HG03135 (cell line): Measurements from ENCODE around the gene LDB2.

ENCODE experiments used
- ATAC-seq: cut with Tn5 transposase; IDR thresholded peaks from one replicate; pipeline ENCODE4 v1.9.1; 2021; ENCODE audit warnings: mild to moderate bottlenecking, moderate library complexity; ENCODE audit not compliant: unreplicated experiment

LDB2 gene

DNA sequence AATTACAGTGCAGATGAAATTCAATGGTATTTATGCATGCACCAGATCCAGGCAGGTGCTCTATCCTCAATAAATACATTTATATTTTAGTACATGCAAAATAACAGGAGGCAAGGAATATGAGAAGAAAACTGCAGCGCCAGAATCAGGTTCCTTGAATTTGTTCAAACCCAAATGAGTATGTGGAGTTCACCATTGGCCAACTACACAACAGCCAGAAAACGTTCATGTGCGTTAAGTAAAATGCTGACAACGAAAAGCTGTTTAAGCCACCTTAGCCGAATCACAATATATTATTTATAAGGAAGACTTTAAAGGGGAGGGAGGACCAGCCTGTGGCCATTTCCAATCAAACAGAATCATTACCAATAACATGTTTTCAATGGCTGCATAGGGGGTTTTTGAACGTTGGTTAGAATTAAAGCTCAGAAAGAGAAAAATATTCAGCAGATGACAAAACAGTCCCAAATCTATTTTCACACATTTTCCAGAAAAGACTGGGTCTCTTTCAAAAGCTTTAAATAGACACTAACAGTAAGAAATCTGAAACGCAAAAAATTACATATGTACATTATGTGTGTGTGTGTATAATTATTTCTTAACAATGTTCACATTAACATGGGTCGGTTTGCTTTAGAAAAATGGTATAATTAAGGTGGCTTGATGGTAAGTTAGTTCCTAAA, 171.9 kb downstream of the LDB2 start:
- no peak for ATAC-seq

DNA sequence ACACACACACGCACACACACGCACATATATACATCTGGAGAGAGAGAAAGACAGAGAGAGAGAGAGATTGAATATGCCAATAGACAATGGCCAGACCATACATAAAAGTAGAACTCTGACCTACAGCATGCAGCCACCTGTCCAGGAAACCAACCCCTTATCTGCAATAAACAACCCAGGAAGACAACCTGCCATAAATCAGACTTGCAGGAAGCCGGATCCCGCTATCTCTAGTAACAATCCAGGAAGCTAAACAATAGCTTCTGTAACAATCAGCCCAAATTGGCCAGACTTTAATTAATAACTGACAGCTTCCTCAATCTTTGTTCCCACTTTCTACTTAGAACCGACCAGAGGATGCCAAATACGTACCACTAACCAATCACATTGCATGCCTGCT, 173.2 kb downstream of the LDB2 start:
- ATAC-seq, result no peak

DNA sequence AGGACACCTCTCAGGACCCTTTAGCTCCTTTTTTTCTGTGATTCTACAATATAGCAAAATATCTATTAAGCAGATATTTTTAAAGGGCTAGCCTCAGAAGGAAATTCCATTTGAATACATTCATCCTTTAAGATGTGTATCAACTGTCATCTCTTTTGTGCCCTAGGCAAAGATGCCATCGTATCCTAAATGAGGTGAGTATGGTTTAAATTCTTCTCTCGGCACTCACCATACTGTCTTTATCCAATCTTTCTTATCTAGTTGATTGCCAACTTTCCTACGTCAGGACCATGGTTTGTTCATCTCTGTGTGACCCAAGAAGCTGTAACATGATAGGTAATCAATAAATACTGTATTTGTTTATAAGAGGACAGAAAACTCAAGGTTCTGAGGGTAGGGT, 176.0 kb downstream of the LDB2 start:
- no peak for ATAC-seq

DNA sequence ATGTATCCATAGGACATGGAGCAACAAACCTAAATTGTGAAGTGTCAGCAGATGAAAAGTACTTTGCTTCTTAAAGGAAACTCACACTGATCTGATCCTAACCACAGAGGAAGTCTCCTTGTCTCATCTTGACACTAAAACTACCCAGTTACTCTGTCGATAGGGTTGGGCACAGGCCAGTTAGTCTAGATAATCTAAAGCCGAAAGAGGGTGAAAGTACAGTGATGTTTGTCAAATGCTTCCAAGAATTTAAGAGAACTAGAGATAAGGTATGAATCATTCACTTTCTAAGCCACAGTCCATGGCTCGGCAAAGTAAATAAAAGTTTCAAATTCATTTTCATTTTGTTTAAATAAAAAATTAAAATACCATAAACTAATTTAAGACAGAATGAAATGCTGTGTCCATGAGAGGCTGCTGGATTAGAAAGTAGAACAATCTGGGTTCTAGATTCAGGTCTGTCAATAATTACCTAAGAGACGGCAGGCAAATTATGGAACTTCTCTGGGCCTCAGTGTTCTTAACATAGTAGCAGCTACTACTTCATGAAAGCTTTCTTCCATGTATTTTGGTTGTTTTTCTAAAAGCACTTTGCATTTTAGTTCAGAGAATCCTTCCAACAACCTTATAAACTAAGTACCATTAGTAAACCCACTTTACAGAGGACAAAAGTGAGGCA, 176.7 kb downstream of the LDB2 start:
- no peak for ATAC-seq

DNA sequence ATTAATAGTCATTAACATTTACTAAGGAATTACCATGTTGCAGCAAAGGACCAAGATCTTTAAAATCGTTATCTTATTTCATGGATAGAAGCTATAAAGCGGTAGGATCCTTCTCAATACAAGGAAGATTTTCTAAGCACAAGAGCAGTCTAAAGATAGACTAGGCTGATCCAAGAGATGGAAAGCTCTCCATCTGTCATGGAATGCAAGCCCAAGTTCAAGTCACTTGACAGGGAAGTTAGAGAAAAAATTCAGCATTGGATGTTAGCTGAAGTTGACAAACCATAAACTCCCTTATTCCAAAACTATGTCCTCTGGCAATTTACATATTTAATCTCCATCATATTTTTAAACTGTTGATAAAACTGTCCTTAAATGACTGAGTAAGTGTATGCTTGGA, 177.7 kb downstream of the LDB2 start:
- ATAC-seq, result no peak

DNA sequence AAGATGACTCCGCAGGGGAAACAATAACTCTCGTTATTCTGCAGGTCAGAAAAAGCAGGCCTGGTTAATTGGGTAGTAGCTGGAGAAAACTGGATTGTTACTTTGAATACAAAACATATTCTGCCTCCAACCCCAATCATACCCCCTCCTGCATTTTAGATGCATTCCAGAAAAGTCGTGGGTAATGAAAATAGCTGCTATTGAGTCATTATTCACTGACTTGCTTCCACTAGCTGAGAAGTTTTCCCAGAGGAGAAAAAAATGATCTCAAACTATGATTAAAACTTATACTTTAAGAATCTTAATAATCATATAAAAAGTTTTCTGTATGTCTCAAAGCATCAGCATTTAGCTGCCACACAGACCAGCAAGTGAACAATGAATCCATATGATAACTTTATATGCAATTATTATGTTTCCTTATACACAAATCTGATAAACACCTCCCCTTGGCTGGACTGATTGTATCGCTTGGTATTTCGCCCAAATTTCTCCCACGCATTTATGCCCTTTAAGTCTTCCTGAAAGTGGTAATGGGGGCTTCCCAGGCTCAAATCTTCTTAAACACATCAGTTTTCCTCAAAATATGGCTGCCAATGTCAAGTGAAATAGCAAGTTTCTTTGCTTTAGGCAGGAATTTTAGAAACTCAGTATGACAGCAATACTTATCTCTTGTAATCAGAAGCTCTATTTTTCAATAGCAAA, 181.0 kb downstream of the LDB2 start:
- no peak for ATAC-seq

DNA sequence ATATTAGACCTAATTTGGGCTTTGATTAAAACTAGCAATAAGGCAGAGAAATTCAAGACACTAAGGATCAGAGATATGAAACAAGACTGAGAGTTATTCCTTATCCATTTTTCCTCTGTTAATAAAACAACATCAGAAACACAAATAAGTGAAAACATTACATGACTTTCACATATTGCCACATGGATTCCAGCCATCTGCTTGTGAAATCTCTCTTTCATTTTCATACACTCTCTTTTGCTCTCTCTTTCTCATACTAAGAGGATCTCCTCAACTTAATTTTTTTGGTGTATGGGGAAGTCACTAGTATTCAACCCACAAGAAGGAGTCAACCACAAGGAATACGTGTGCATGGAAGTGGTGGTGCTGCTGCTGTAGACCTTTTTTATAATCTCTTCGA, 183.0 kb downstream of the LDB2 start:
- ATAC-seq, result no peak

DNA sequence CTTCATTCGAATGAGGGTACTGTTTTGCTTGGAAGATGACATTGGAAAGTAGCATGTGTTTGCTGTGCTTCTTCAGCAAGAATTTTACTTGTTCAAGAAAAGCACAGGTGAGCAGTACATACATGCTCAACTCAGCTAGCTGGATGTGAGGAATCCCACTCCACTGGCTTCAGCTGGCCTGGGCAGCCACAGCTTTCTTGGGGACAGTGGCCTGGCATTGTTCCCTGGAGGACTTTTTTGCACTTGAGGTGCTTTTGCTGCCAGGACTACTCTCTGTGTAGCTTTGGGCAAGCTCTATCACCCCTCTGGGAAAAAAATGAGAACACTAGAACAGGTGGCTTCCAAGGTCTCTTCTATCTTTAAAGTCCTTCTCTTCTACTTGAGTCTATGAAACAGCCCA, 184.3 kb downstream of the LDB2 start:
- ATAC-seq, result no peak

DNA sequence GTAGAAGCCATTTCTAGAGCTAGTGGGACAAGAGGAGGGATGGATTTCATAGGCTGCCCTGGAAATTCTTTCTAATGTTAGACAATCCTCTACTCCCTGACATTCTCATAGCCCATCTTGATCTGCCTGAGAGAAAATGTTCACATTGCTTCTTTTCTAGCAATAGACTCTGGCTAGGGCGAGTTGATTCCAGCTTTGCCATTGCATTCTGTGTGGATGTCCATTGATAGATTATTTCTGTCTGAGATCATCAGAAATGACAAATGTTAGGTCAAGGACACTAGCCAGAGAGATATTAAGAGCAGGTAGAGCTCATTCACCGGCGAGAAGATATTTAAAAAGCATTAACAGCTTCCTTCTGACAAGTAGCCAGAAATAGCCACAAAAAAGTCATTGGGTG, 184.7 kb downstream of the LDB2 start:
- ATAC-seq, result no peak

DNA sequence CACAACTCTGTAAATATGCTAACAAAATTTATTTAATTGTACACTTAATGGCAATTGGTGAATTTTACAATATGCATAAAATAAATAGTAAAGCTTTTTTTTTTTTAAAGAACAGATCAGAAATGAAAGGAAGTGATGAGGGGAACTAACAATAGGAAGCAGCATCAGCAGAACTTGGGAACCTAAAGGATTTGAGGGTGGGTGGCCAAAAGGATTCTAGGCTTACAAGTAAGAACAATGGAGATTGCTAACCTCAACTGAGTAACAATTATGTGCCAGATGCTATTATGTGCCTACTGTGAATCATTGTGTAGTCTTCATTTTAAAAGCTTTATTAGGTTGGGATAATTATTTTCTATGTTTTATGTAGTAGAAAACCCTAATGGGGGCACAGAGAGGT, 185.2 kb downstream of the LDB2 start:
- no peak for ATAC-seq

DNA sequence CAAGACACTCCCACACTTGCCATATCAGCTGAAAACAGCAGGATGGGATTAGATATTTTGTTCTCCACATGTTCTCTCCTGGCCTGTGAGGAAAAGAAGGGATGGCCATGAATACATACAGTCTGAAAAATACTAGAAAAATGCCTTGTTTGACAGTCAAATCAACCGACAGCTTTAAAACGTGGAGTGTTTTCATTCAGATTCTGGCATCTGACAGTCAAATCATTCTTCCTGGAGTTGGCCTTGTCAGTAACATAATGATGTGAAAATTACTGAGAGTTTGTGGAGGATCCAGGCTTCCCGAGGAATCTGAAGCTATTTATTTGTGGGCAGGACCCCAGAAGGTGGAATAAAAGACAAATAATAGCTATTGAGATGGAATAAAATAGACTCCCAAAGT, 188.2 kb downstream of the LDB2 start:
- ATAC-seq, result no peak

DNA sequence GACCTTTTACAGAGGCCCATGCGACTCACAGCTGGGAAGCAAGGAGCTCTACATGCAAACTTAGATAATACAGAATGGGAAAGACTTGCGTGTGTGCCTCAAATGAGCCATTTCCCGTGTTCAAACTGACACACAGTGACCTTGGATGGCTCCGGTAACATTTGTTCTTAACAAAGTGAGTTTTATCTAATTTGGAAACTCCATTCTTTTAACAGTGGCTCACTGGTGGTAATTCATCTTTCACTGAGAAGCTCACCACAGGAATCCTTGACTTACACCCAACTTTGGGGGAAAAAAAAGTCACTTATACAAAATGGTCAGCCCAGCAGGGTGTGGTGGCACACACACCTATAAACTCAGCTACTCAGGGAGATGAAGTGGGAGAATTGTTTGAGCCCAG, 190.6 kb downstream of the LDB2 start:
- no peak for ATAC-seq

DNA sequence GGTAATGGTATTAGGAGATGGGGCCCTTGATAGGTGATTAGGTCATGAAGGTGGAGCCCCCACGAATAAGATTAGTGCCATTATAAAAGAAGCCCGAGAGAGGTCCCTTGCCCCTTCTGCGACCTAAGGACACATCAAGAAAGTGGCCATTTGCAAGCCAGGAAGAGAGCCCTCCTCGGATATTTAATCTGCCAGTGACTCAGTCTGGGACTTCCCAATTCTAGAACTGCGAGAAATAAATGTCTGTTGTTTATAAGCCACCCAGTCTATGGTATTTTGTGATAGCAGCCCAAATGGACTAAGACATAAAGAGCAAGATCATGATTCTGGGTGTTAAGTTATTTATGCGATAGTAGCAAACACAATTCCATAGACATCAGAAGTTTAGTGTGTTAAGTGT, 192.2 kb downstream of the LDB2 start:
- no peak for ATAC-seq

DNA sequence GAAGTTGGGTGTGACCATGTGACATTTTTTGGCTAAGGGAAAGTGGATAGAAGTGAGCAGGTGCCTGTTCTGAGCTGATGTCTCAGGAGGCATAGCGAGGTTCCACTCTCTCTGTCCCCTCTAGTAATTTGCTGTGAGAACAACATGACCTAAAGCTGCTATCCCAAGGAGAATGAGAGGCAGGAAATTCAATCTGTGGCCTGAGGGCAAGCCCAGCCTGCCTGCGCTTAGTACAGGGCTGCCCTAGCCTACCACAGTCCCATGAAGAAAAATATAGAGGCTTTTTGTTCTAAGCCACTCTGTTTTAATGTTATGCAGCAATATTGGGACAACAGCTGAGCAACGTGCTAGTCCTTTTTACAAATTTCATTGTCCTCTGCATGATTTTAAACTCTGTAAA, 193.1 kb downstream of the LDB2 start:
- ATAC-seq, result no peak

DNA sequence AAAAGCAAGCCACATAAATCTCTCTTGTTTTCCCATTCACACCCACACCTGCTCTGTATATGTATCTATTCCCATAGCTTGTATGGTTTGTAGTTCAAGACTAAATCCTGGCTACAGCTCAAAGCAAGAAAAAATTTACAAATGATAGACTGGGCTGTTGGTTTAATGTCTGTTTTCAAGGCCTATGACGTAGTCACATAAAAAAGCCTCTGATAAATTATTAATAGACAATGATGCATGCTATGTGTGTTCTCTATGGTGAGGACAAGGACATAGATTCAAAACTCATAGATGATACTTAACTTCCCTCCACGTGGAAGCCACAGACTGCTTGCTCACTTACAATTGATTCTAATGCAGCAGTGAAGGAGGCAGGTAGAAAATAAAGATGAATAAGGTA, 194.0 kb downstream of the LDB2 start:
- no peak for ATAC-seq

DNA sequence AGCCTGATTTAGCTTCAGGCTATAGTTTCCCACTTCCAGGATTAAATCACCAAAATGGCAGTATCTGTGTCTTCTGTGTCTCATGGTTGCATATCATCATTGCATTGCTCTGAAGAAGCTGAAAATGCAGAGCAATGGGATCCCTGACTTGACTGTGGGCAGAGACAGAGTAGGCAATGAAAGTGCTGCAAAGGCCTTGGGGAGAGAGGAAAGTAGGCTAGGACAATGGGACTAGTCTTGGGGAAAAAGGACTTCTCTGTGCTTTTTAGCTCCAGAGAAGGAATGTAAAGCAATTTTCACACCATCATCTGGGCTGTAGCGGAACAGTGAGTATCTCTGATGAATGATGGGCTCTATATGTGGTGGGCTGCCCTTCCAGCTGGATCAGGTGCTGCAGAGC, 202.5 kb downstream of the LDB2 start:
- ATAC-seq, result no peak

DNA sequence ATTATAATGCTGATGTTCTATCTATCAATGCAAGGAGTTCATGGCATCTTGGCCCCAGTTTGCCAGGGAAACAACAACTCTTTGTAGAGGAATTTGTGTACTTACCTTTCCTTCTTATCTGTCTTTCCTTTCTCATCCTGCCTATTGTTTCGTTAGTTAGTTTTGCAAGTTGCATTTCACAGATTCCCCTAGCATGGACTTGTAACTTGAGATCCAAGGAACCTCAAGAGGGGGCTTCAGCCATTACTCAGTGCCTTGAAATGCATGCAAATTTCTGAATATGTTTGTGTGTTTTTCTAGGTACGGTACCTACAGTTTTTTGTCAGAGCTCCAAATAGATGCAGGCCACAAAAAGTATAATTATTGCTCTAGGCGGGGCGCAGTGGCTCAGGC, 203.6 kb downstream of the LDB2 start:
- no peak for ATAC-seq

DNA sequence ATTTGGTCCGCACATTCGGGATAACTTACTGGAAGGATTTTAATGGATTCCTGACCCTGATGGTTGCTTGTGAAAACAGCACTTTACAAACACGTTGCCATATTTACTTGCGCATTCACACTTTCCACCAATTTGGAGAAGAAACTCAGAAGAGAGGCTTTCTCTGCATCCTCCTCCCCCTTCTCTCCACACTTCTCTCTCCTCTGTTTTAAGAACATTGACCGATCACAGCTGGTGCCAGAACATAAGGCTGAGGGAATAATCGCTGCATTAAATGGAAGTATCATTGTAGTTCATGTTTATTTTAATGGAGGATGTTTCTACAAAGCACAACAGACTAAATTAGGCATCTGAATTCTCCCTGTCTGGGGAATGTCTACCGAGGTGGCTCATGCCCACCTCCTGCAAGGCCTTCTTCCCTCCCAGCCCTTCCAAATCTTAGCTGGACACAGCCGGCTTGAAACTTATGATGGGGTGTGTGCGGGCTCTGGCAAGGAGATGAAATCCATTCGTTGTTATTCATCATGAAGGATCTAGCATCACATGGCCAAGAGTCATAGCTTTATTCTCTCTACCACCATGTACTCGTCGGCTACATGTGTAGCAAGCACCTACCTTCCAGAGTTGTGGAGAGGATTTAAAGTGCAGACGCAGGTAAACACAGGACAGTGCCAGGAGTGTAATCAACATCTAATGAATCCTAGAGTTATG, 204.1 kb downstream of the LDB2 start:
- ATAC-seq, result no peak

DNA sequence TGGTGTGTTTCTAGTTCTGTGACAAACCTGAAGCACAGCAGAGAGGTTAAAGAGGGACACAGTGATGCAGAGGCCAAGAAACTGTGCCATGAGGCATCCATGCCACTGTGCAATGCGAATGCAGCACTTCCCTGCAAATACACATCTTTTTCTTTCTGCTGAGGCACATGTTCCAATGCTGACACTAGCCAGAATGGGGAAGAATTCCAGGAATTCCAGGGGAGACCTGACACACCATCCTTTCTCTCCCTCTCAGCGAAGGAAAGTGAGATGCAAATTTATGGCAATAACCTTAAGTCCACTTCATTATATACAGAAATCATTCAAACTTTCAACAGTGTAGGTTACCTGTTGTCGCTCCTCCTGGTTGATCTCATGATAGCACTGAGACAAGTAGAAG, 204.8 kb downstream of the LDB2 start:
- no peak for ATAC-seq

DNA sequence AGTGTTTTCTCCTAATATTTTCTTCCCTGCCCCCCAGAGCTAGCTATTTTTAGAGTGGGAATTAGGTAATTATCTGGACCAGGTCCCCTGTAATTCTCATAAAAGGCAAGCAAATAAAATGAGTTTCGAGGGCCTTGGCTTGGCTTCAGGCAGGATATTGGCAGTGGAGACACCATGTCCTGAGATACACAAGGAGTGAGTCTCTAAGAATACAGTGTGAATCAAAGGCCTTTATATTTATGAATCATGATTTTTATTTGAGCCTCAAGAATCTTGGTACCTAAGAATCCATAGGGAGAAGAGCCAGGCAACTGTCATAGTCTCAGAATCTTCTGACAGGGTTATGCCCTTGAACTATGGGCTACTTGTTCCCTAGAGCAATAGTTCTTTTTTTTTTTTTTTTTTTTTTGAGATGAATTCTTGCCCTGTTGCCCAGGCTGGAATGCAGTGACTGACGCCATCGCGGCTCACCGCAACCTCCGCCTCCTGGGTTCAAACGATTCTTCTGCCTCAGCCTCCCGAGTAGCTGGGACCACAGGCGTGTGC, 205.4 kb downstream of the LDB2 start:
- no peak for ATAC-seq

DNA sequence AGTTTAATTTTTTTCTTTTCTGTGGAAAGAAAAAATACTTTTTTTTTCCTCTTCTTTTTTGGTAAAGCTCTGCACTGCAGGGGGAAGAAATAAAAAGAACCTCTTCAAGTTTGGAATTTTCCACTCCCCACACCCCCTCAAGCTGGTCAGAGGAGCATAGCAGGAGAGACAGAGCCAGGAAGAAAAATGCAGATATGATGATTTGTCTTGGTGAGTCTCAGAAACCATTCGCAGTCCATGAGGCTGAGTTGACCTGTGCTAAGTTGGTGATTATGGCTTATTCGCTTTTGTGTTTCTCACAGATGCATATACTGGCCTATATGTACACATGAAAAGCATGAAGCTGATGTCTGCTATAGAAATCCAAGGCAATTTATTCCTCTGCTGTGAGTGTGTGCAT, 205.9 kb downstream of the LDB2 start:
- no peak for ATAC-seq
